Gastroesophageal sphincter (tissue), 3 donors: ENCODE results near the gene ARID1B.

ENCODE experiments used
- POLR2A ChIP-seq, 2 donors: fragments of 450-650 bp; IDR thresholded peaks; one replicate each; pipeline ENCODE4 v1.6.1; 2017; ENCODE audit warnings: antibody characterized with exemption in 2 of 2, mild to moderate bottlenecking in 2 of 2, moderate library complexity in 1 of 2
- POLR2AphosphoS5 ChIP-seq: sonication (generic); formaldehyde crosslinking; IDR thresholded peaks from one replicate; pipeline ENCODE4 v1.6.1; 2017; ENCODE audit warnings: antibody characterized with exemption
- TF ChIP-seq, protein P1 (sequence below), 4 experiments: fragments of 200-600 bp in 2 of 4; fragments of 450-650 bp in 2 of 4; sonication (generic) in 1 of 4; IDR thresholded peaks; one replicate each; pipeline ENCODE4 v1.5.1; 2017 to 2019; ENCODE audit warnings: antibody characterized with exemption in 4 of 4, mild to moderate bottlenecking in 2 of 4, moderate library complexity in 2 of 4

DNA sequence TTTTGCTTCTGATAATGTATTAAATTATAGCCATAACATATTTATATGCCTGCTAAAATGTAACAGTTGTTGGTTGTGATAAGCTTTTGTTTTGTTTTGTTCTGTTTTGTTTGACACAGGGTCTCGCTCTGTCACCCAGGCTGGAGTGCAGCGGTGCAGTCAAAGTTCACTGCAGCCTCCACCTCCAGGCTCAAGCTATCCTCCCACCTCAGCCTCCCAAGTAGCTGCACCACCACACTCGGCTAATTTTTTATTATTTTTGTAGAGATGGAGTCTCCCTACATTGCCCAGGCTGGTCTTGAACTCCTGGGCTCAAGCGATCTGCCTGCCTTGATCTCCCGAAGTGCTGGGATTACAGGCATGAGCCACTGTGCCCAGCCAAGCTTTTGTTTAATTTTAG is 157.8 kb downstream of the ARID1B start:
- TF ChIP-seq, protein P1, sequence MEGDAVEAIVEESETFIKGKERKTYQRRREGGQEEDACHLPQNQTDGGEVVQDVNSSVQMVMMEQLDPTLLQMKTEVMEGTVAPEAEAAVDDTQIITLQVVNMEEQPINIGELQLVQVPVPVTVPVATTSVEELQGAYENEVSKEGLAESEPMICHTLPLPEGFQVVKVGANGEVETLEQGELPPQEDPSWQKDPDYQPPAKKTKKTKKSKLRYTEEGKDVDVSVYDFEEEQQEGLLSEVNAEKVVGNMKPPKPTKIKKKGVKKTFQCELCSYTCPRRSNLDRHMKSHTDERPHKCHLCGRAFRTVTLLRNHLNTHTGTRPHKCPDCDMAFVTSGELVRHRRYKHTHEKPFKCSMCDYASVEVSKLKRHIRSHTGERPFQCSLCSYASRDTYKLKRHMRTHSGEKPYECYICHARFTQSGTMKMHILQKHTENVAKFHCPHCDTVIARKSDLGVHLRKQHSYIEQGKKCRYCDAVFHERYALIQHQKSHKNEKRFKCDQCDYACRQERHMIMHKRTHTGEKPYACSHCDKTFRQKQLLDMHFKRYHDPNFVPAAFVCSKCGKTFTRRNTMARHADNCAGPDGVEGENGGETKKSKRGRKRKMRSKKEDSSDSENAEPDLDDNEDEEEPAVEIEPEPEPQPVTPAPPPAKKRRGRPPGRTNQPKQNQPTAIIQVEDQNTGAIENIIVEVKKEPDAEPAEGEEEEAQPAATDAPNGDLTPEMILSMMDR (IDR thresholded peaks at IDR 0.05): no peak
- TF ChIP-seq POLR2A (IDR thresholded peaks at IDR 0.05) (no peak), POLR2AphosphoS5 (no peak)
